Measurements from ENCODE around the gene FOXP1. TPM values are rescaled to one million over a fixed set of nuclear protein-coding genes. Genes with fewer than 3 reads are reported as not detected.

The FOXP1 gene
- total and polyA plus RNA-seq, 2 of the 13 experiments (the other 11 are each of a cell fraction or from before 2014, with no cell fraction given): 40.4 to 59.0 TPM

GRCh38 chr3:71559578-71560162, 23.9 kb downstream of the FOXP1 start (continued):
- no peak for TF ChIP-seq DZIP1 (CRISPR knock-in tag; IDR thresholded peaks at IDR 0.05)
- TF ChIP-seq MATR3 (CRISPR knock-in tag; IDR thresholded peaks at IDR 0.05): no peak
- TF ChIP-seq ETS1 (CRISPR knock-in tag; IDR thresholded peaks at IDR 0.05): no peak
- TF ChIP-seq, protein P1, sequence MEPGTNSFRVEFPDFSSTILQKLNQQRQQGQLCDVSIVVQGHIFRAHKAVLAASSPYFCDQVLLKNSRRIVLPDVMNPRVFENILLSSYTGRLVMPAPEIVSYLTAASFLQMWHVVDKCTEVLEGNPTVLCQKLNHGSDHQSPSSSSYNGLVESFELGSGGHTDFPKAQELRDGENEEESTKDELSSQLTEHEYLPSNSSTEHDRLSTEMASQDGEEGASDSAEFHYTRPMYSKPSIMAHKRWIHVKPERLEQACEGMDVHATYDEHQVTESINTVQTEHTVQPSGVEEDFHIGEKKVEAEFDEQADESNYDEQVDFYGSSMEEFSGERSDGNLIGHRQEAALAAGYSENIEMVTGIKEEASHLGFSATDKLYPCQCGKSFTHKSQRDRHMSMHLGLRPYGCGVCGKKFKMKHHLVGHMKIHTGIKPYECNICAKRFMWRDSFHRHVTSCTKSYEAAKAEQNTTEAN (CRISPR knock-in tag; conservative IDR thresholded peaks at IDR 0.05): no peak
- TF ChIP-seq PRMT3 (CRISPR knock-in tag; IDR thresholded peaks at IDR 0.05; ENCODE audit: borderline replicate concordance, low read depth): no peak
- no peak for TF ChIP-seq NCOA1 (CRISPR knock-in tag; IDR thresholded peaks at IDR 0.05)
- no peak for TF ChIP-seq LCORL (IDR thresholded peaks at IDR 0.05)
- 0 out of 2 replicates have a peak, but pooled peaks have one; percentile 28 for TF ChIP-seq LCORL (CRISPR knock-in tag; IDR thresholded peaks at IDR 0.05)
- no peak for TF ChIP-seq ZNF124 (CRISPR knock-in tag; IDR thresholded peaks at IDR 0.05)
- TF ChIP-seq ELF1 (CRISPR knock-in tag; IDR thresholded peaks at IDR 0.05): no peak
- peak; percentile 87 for TF ChIP-seq NR2C2 (CRISPR knock-in tag; IDR thresholded peaks at IDR 0.05; ENCODE audit: borderline replicate concordance)
- no peak for TF ChIP-seq ARHGAP35 (CRISPR knock-in tag; IDR thresholded peaks at IDR 0.05; ENCODE audit: borderline replicate concordance)
- no peak for TF ChIP-seq CREB1 (IDR thresholded peaks at IDR 0.05)
- no peak for TF ChIP-seq CREB1 (CRISPR knock-in tag; IDR thresholded peaks at IDR 0.05)
- TF ChIP-seq DNMT3B (CRISPR knock-in tag; conservative IDR thresholded peaks at IDR 0.05): no peak
- TF ChIP-seq CCDC6 (CRISPR knock-in tag; IDR thresholded peaks at IDR 0.05): no peak
- TF ChIP-seq ZNF263 (CRISPR knock-in tag; IDR thresholded peaks at IDR 0.05): no peak
- no peak for TF ChIP-seq ZNF598 (CRISPR knock-in tag; IDR thresholded peaks at IDR 0.05; ENCODE audit: borderline replicate concordance)
- no peak for TF ChIP-seq NFYB (CRISPR knock-in tag; IDR thresholded peaks at IDR 0.05)
- no peak for TF ChIP-seq NBN (conservative IDR thresholded peaks at IDR 0.05)
- no peak for TF ChIP-seq RAD51 (IDR thresholded peaks at IDR 0.05; ENCODE audit: borderline replicate concordance)
- TF ChIP-seq NFE2L1 (CRISPR knock-in tag; IDR thresholded peaks at IDR 0.05; ENCODE audit: borderline replicate concordance): no peak
- TF ChIP-seq PLRG1 (conservative IDR thresholded peaks at IDR 0.05): no peak
- TF ChIP-seq ZNF468 (CRISPR knock-in tag; IDR thresholded peaks at IDR 0.05): no peak
- no peak for TF ChIP-seq ZNF569 (CRISPR knock-in tag; IDR thresholded peaks at IDR 0.05; ENCODE audit: borderline replicate concordance)
- TF ChIP-seq ZNF138 (CRISPR knock-in tag; IDR thresholded peaks at IDR 0.05; ENCODE audit: low read depth): no peak
- peak; percentile 66; the same call in 1 of the 2 replicates for TF ChIP-seq SOX5 (CRISPR knock-in tag; IDR thresholded peaks at IDR 0.05; ENCODE audit: borderline replicate concordance)
- TF ChIP-seq ZNF766 (CRISPR knock-in tag; IDR thresholded peaks at IDR 0.05; ENCODE audit: borderline replicate concordance): no peak
- TF ChIP-seq ZNF737 (CRISPR knock-in tag; IDR thresholded peaks at IDR 0.05; ENCODE audit: borderline replicate concordance): no peak
